Dendritic cell treated with granulocyte-macrophage colony-stimulating factor and Interleukin-4, amounts not matched to agents 40 ng/mL and 50 ng/mL, for 4 days (primary cell): ENCODE measurements around the gene CASQ1.

Source experiments
- H3K27ac Mint-ChIP-seq: one replicate; pipeline ENCODE4 v1.8.0; 2022; ENCODE audit warnings: mild to moderate bottlenecking, mixed read lengths
- H3K27me3 Mint-ChIP-seq: one replicate; pipeline ENCODE4 v1.8.0; 2022; ENCODE audit warnings: mild to moderate bottlenecking, mixed read lengths
- H3K36me3 Mint-ChIP-seq: one replicate; pipeline ENCODE4 v1.8.0; 2022; ENCODE audit warnings: low read depth, mixed read lengths
- H3K4me1 Mint-ChIP-seq: one replicate; pipeline ENCODE4 v1.8.0; 2022; ENCODE audit warnings: low read depth, mixed read lengths
- H3K4me3 Mint-ChIP-seq: one replicate; pipeline ENCODE4 v1.8.0; 2022; ENCODE audit warnings: mild to moderate bottlenecking, moderate library complexity, mixed read lengths
- H3K9me3 Mint-ChIP-seq: one replicate; pipeline ENCODE4 v1.8.0; 2022; ENCODE audit warnings: mixed read lengths
- intact Hi-C: fragments of 100-400 bp; cut with micrococcal nuclease; formaldehyde crosslinking; loops from one replicate; pipeline ENCODE4 v1.15.0; 2022

Gene CASQ1

GRCh38 chr1:160177667-160178066 is 12.7 kb upstream of the CASQ1 start:
- no peak overlapping the region for H3K27ac Mint-ChIP-seq
- intact Hi-C loops = no loop called here
- H3K4me3 Mint-ChIP-seq = no peak overlapping the region
- H3K36me3 Mint-ChIP-seq = no peaks in the 10 kb centered on the region
- H3K4me1 Mint-ChIP-seq = no peaks in the 10 kb centered on the region
- no peaks in the 10 kb centered on the region for H3K9me3 Mint-ChIP-seq
- peaks cover 16% of the 10 kb centered on the region for H3K27me3 Mint-ChIP-seq

- Mint-ChIP-seq H3K27ac (no peak overlapping the region), H3K27me3 (peaks cover 13% of the 10 kb centered on the region), H3K4me1 (no peaks in the 10 kb centered on the region), H3K4me3 (no peak overlapping the region), H3K36me3 (no peaks in the 10 kb centered on the region), H3K9me3 (no peaks in the 10 kb centered on the region)
- intact Hi-C loops = no loop called here
These were observed 11.6 kb upstream of the CASQ1 start for GRCh38 chr1:160178731-160179130.

GRCh38 chr1:160179336-160179735 is 11.0 kb upstream of the CASQ1 start:
- H3K9me3 Mint-ChIP-seq = no peaks in the 10 kb centered on the region
- H3K4me1 Mint-ChIP-seq = no peaks in the 10 kb centered on the region
- H3K4me3 Mint-ChIP-seq = no peak overlapping the region
- no peak overlapping the region for H3K27ac Mint-ChIP-seq
- intact Hi-C loops = no loop called here
- H3K27me3 Mint-ChIP-seq = peaks cover 11% of the 10 kb centered on the region
- H3K36me3 Mint-ChIP-seq = no peaks in the 10 kb centered on the region

- H3K36me3 Mint-ChIP-seq = no peaks in the 10 kb centered on the region
- H3K4me3 Mint-ChIP-seq = no peak overlapping the region
- peaks cover 11% of the 10 kb centered on the region for H3K4me1 Mint-ChIP-seq
- no peak overlapping the region for H3K27ac Mint-ChIP-seq
- intact Hi-C loops = no loop called here
- H3K9me3 Mint-ChIP-seq = no peaks in the 10 kb centered on the region
- peaks cover 12% of the 10 kb centered on the region for H3K27me3 Mint-ChIP-seq
These were observed 4.1 kb upstream of the CASQ1 start for GRCh38 chr1:160186246-160186645.

GRCh38 chr1:160186729-160187128 is 3.6 kb upstream of the CASQ1 start:
- intact Hi-C loops = no loop called here
- Mint-ChIP-seq H3K27ac (no peak overlapping the region), H3K36me3 (no peaks in the 10 kb centered on the region), H3K4me3 (no peak overlapping the region), H3K27me3 (peaks cover 9% of the 10 kb centered on the region), H3K4me1 (peaks cover 11% of the 10 kb centered on the region), H3K9me3 (no peaks in the 10 kb centered on the region)

- peaks cover 11% of the 10 kb centered on the region for H3K4me1 Mint-ChIP-seq
- no peak overlapping the region for H3K4me3 Mint-ChIP-seq
- no peaks in the 10 kb centered on the region for H3K36me3 Mint-ChIP-seq
- H3K9me3 Mint-ChIP-seq = no peaks in the 10 kb centered on the region
- no peak overlapping the region for H3K27ac Mint-ChIP-seq
- peaks cover 7% of the 10 kb centered on the region for H3K27me3 Mint-ChIP-seq
- intact Hi-C loops = no loop called here
These were observed 3.0 kb upstream of the CASQ1 start for GRCh38 chr1:160187407-160187806.

- H3K27ac Mint-ChIP-seq = no peak overlapping the region
- no peaks in the 10 kb centered on the region for H3K9me3 Mint-ChIP-seq
- peaks cover 7% of the 10 kb centered on the region for H3K27me3 Mint-ChIP-seq
- intact Hi-C loops = no loop called here
- H3K4me1 Mint-ChIP-seq = peaks cover 11% of the 10 kb centered on the region
- H3K4me3 Mint-ChIP-seq = no peak overlapping the region
- H3K36me3 Mint-ChIP-seq = no peaks in the 10 kb centered on the region
These were observed 2.0 kb upstream of the CASQ1 start for GRCh38 chr1:160188341-160188740.

GRCh38 chr1:160191756-160192155 is 1.4 kb downstream of the CASQ1 start:
- no peaks in the 10 kb centered on the region for H3K36me3 Mint-ChIP-seq
- no peak overlapping the region for H3K27ac Mint-ChIP-seq
- H3K4me1 Mint-ChIP-seq = peaks cover 11% of the 10 kb centered on the region
- intact Hi-C loops = loop anchor here (5.0 kb wide), 1 partner anchor 96 kb away; the partner anchor contains the start of gene PEX19
- no peak overlapping the region for H3K4me3 Mint-ChIP-seq
- H3K27me3 Mint-ChIP-seq = peaks cover 2% of the 10 kb centered on the region
- H3K9me3 Mint-ChIP-seq = no peaks in the 10 kb centered on the region

- H3K4me3 Mint-ChIP-seq = no peak overlapping the region
- no peak overlapping the region for H3K27ac Mint-ChIP-seq
- H3K36me3 Mint-ChIP-seq = no peaks in the 10 kb centered on the region
- peaks cover 2% of the 10 kb centered on the region for H3K27me3 Mint-ChIP-seq
- H3K4me1 Mint-ChIP-seq = peaks cover 11% of the 10 kb centered on the region
- intact Hi-C loops = loop anchor here (5.0 kb wide), 1 partner anchor 95 kb away; the partner anchor contains the start of gene PEX19
- H3K9me3 Mint-ChIP-seq = no peaks in the 10 kb centered on the region
These were observed 1.9 kb downstream of the CASQ1 start for GRCh38 chr1:160192234-160192633.

- Mint-ChIP-seq H3K27ac (no peak overlapping the region), H3K9me3 (no peaks in the 10 kb centered on the region), H3K36me3 (no peaks in the 10 kb centered on the region), H3K4me1 (peaks cover 5% of the 10 kb centered on the region), H3K4me3 (no peak overlapping the region), H3K27me3 (peaks cover 1% of the 10 kb centered on the region)
- intact Hi-C loops = loop anchor here (1.0 to 5.0 kb wide), 4 partner anchors 26 to 183 kb away; partner anchors contain the start of gene PEX19
These were observed 2.9 kb downstream of the CASQ1 start for GRCh38 chr1:160193091-160193819.

GRCh38 chr1:160193832-160194736 is 3.7 kb downstream of the CASQ1 start:
- intact Hi-C loops = loop anchor here (1.0 to 5.0 kb wide), 4 partner anchors 25 to 182 kb away; partner anchors contain the start of gene PEX19
- Mint-ChIP-seq H3K27me3 (no peaks in the 10 kb centered on the region), H3K4me3 (no peak overlapping the region)

GRCh38 chr1:160194737-160195059 is 4.3 kb downstream of the CASQ1 start:
- H3K36me3 Mint-ChIP-seq = no peaks in the 10 kb centered on the region
- no peaks in the 10 kb centered on the region for H3K9me3 Mint-ChIP-seq
- no peaks in the 10 kb centered on the region for H3K4me1 Mint-ChIP-seq
- H3K27me3 Mint-ChIP-seq = peaks cover 1% of the 10 kb centered on the region
- H3K27ac Mint-ChIP-seq = no peak overlapping the region
- intact Hi-C loops = loop anchor here (5.0 kb wide), 1 partner anchor 93 kb away; the partner anchor contains the start of gene PEX19
- no peak overlapping the region for H3K4me3 Mint-ChIP-seq

More at GRCh38 chr1:160193832-160194736, 3.7 kb downstream of the CASQ1 start:
- Mint-ChIP-seq H3K36me3 (no peaks in the 10 kb centered on the region), H3K4me1 (no peaks in the 10 kb centered on the region), H3K27ac (no peak overlapping the region), H3K9me3 (no peaks in the 10 kb centered on the region)

- Mint-ChIP-seq H3K4me1 (peaks cover 9% of the 10 kb centered on the region), H3K27me3 (peaks cover 1% of the 10 kb centered on the region), H3K4me3 (no peak overlapping the region), H3K27ac (no peak overlapping the region), H3K36me3 (no peaks in the 10 kb centered on the region), H3K9me3 (no peaks in the 10 kb centered on the region)
- intact Hi-C loops = no loop called here
These were observed 5.8 kb downstream of the CASQ1 start for GRCh38 chr1:160196143-160196542.

- Mint-ChIP-seq H3K4me1 (peaks cover 20% of the 10 kb centered on the region), H3K27ac (no peak overlapping the region), H3K36me3 (no peaks in the 10 kb centered on the region), H3K4me3 (no peak overlapping the region), H3K9me3 (no peaks in the 10 kb centered on the region), H3K27me3 (peaks cover 1% of the 10 kb centered on the region)
- intact Hi-C loops = no loop called here
These were observed 6.9 kb downstream of the CASQ1 start for GRCh38 chr1:160197231-160197630.
